Activated CD4-positive, alpha-beta T cell treated with anti-CD3 and anti-CD28 coated beads, Interleukin-2, Interleukin-4, amounts not matched to agents 100 ng/mL and 50 ng/mL, durations not matched to agents 16 hours and 8 hours (primary cell): ENCODE data around the gene FITM1.

Experiments
- DNase-seq: peaks from one replicate; pipeline ENCODE4 v3.0.0-alpha.2; 2020; ENCODE audit warnings: low spot score

FITM1 gene

DNA sequence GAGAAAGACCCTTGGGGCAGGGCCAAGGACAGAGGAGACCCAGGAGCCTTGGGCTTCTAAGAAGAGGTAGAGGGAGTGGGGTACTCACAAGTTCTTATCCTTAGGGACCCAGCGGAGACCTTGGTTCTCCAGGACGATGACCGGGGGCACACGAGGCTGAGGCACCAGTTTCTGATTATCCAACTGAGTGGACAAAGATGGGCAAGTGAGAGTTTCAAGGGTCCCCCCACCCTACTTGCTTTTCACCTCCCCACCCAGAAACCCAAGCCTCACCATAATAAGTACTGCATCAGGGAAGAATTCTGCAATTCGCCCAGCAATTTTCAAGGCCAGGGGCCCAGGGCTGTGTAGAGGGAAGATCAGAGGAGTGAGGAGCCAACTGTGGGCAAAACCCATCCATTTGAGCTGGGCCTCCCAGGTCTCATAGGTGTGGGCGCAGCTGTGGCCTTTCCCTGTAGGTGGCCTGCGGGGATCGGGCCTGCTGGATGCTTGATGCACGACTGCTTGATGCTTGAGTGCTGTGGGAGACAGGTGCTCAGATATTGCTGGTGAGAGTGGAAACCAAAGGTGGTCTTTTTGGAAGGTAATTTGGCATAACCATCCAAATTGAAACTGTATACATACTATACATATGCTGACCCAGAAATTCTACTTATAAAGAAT lies 8.9 kb downstream of the FITM1 start:
- DNase-seq = no peak

- peak; percentile 100 for DNase-seq
Measured at GRCh38 chr14:24141097-24141880, 10.8 kb downstream of the FITM1 start, which contains the start of gene EMC9. TSS of gene EMC9 (minus strand) at chr14:24141591. CDS start at chr14:24141304, 287 bp downstream.

DNA sequence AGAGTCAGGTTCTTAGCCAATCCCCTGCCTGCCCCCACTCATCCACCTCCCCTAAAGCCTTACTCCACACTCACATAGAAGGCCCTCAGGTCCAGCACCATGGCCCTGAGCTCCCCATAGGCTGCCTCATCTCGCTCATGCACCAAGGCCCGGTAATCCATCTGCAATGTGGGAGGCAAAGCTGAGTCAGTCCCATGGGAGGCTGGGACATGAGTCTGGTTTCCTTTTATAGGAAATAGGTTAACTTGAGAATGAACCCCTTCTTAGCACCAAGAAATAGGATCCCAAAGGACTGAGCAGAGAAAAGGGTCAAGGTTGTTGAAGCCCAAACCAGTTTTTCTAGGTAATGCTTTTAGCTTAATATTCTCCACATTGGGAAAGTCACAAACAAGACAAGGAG lies 13.1 kb downstream of the FITM1 start:
- no peak for DNase-seq

- DNase-seq = no peak
Measured at GRCh38 chr14:24144451-24144850, 14.0 kb downstream of the FITM1 start.

- no peak for DNase-seq
Measured at GRCh38 chr14:24145219-24145618, 14.8 kb downstream of the FITM1 start.

DNA sequence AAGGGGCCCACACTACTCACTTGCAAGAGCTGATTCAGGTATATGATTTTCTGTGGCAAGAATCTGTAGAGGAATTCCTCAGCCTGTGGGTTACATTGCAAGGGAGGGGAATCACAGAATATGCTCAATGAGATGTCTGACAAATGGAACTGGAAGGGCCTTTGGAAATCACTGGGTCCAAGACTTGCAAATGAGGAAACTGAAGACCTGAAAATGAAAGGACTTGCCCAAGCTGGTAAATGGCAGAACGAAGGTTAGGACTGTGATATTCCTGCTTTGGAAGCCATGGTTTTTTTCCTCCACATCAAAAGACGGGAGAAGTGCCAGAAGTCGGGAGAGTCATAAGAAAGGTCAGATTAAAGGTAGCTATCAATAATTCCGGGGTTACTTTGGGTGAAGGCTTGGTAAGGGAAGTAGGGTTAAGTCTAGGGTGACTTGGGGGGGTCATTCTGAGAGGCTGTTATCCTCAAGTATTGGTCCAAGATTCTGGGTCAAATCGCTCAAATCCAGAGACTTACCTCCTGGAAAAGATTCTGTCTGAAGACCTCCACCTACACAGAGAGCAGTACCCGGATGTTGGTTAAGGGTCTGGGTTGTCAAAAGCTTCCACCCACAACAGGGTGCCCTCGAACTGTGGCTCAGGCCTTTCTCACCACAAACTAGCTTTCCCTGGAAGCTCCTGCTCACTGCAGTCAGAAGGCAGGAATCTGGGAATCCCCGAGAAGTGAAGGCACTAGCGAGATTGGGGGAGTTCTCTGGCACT lies 15.4 kb downstream of the FITM1 start:
- DNase-seq = no peak

DNA sequence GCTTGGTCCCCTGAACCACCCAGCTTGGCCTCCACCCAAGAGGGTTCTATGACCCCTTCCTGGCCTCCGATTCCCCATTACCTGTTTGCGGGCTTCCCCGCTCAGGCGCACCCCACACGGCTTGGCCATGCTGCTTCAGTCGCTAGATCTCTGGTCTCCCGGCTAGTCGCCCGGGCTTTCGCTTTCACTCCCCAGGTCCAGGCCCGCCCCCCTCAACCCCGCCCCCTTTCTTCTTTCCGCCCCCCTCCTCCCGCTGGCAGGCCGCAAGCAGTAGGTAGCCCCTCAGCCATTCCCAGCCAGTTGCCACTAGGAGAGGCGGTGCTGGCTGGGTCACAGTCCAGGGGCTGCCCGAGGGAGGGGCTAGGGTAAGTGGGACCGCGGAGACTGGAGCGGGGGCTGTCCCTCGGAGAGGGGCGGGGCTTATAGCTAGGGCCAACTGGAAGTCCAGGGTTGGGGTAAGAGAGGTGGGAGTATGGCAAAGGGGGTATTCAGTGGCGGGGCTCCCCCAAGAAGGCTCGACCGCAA lies 16.1 kb downstream of the FITM1 start, which contains the start of gene PSME2:
Gene PSME2, minus strand, starts transcription at position 158 of the 525 bp plus-strand sequence. Its CDS starts 29 bp downstream, at position 129.
- DNase-seq = peak; percentile 96

- peak; percentile 99 for DNase-seq
Measured at GRCh38 chr14:24146978-24147760, 16.7 kb downstream of the FITM1 start, which contains the start of gene RNF31. TSS of gene RNF31 (plus strand) at chr14:24147498. CDS start at chr14:24147699, 201 bp downstream.

- no peak for DNase-seq
Measured at GRCh38 chr14:24147761-24148428, 17.4 kb downstream of the FITM1 start.

- no peak for DNase-seq
Measured at GRCh38 chr14:24149302-24149969, 19.0 kb downstream of the FITM1 start.

DNA sequence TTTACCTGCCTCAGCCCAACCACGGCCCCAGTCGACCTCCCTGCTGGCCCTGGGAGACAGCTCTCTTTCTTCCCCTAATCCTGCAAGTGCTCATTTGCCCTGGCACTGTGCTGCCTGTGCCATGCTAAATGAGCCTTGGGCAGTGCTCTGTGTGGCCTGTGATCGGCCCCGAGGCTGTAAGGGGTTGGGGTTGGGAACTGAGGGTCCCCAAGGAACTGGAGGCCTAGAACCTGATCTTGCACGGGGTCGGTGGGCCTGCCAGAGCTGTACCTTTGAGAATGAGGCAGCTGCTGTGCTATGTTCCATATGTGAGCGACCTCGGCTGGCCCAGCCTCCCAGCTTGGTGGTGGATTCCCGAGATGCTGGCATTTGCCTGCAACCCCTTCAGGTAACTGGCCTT lies 19.6 kb downstream of the FITM1 start:
- DNase-seq = no peak

GRCh38 chr14:24150567-24150966 lies 20.1 kb downstream of the FITM1 start:
- no peak for DNase-seq

DNA sequence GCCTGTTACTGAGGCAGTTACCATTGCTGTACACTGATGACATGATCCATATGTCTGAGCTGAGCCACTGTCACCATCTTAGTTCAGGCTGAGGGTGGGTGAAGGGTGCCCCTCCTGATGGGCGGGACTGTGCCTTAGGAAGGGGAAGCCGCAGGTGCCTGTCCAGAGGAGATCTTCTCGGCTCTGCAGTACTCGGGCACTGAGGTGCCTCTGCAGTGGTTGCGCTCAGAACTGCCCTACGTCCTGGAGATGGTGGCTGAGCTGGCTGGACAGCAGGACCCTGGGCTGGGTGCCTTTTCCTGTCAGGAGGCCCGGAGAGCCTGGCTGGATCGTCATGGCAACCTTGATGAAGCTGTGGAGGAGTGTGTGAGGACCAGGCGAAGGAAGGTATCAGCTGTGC lies 20.5 kb downstream of the FITM1 start:
- no peak for DNase-seq

GRCh38 chr14:24151404-24152080 lies 21.1 kb downstream of the FITM1 start:
- no peak for DNase-seq

- no peak for DNase-seq
Measured at GRCh38 chr14:24155100-24155499, 24.6 kb downstream of the FITM1 start.

GRCh38 chr14:24156840-24157239 lies 26.4 kb downstream of the FITM1 start:
- DNase-seq = no peak

- DNase-seq = no peak
Measured at GRCh38 chr14:24157331-24157730, 26.9 kb downstream of the FITM1 start.

- no peak for DNase-seq
Measured at GRCh38 chr14:24159777-24160498, 29.5 kb downstream of the FITM1 start.

- no peak for DNase-seq
Measured at GRCh38 chr14:24160499-24160849, 30.0 kb downstream of the FITM1 start.
